ENCODE results near the gene NKAIN2.

Gene NKAIN2

GRCh38 chr6:124076336-124077048, 272.8 kb downstream of the NKAIN2 start:
- H4K20me1 ChIP-seq (ENCODE audit: insufficient read depth, low read length), result no peaks in the 10 kb centered on the region
- H3K9ac ChIP-seq (ENCODE audit: low read length), result no peak overlapping the region
- no peaks in the 10 kb centered on the region for H3K27me3 ChIP-seq (replicated peaks; ENCODE audit: insufficient read depth, low read length)
- H3K9me3 ChIP-seq (replicated peaks; ENCODE audit: insufficient read depth, low read length), result no peaks in the 10 kb centered on the region
- no peaks in the 10 kb centered on the region for H3K79me2 ChIP-seq (ENCODE audit: low read length)
- no peak overlapping the region for H3K4me2 ChIP-seq (ENCODE audit: low read depth, low read length)
- H2AFZ ChIP-seq (ENCODE audit: low read length), result no peak overlapping the region
- H3K36me3 ChIP-seq (replicated peaks; ENCODE audit: insufficient read depth, low read length), result no peaks in the 10 kb centered on the region
- no peak overlapping the region for H3K4me3 ChIP-seq (ENCODE audit: low read length)
- H3K9me2 ChIP-seq (replicated peaks; ENCODE audit: insufficient read depth, low read length), result no peaks in the 10 kb centered on the region
- H3F3A ChIP-seq (ENCODE audit: insufficient read depth, low read length), result no peaks in the 10 kb centered on the region
- H3K27ac ChIP-seq (ENCODE audit: low read length), result no peak overlapping the region
- H3K4me1 ChIP-seq (ENCODE audit: low read length), result no peaks in the 10 kb centered on the region
- TF ChIP-seq EZH2 (optimal IDR thresholded peaks at IDR 0.05; ENCODE audit: low read depth, low read length) (no peak), CTCF (IDR thresholded peaks at IDR 0.05; ENCODE audit: low read length) (no peak)
- no peak for DNase-seq

- Histone ChIP-seq H3K4me2 (ENCODE audit: low read depth, low read length) (no peak overlapping the region), H3K27ac (ENCODE audit: low read length) (no peak overlapping the region), H3K4me1 (ENCODE audit: low read length) (no peaks in the 10 kb centered on the region), H3K9me2 (replicated peaks; ENCODE audit: insufficient read depth, low read length) (no peaks in the 10 kb centered on the region), H2AFZ (ENCODE audit: low read length) (no peak overlapping the region), H3F3A (ENCODE audit: insufficient read depth, low read length) (no peaks in the 10 kb centered on the region), H4K20me1 (ENCODE audit: insufficient read depth, low read length) (no peaks in the 10 kb centered on the region), H3K79me2 (ENCODE audit: low read length) (no peaks in the 10 kb centered on the region), H3K9me3 (replicated peaks; ENCODE audit: insufficient read depth, low read length) (no peaks in the 10 kb centered on the region), H3K36me3 (replicated peaks; ENCODE audit: insufficient read depth, low read length) (no peaks in the 10 kb centered on the region), H3K4me3 (ENCODE audit: low read length) (no peak overlapping the region), H3K9ac (ENCODE audit: low read length) (no peak overlapping the region), H3K27me3 (replicated peaks; ENCODE audit: insufficient read depth, low read length) (no peaks in the 10 kb centered on the region)
- DNase-seq, result no peak
- no peak for TF ChIP-seq EZH2 (optimal IDR thresholded peaks at IDR 0.05; ENCODE audit: low read depth, low read length)
- TF ChIP-seq CTCF (IDR thresholded peaks at IDR 0.05; ENCODE audit: low read length), result no peak
- TF ChIP-seq EZH2phosphoT487 (IDR thresholded peaks at IDR 0.05; ENCODE audit: low read length), result no peak
Measured at GRCh38 chr6:124078169-124078568, 274.5 kb downstream of the NKAIN2 start.

GRCh38 chr6:124080483-124080882, 276.8 kb downstream of the NKAIN2 start:
- TF ChIP-seq CTCF (IDR thresholded peaks at IDR 0.05; ENCODE audit: low read length) (no peak), EZH2phosphoT487 (IDR thresholded peaks at IDR 0.05; ENCODE audit: low read length) (no peak), EZH2 (optimal IDR thresholded peaks at IDR 0.05; ENCODE audit: low read depth, low read length) (no peak)
- Histone ChIP-seq H3K4me2 (ENCODE audit: low read depth, low read length) (no peak overlapping the region), H3K9me3 (replicated peaks; ENCODE audit: insufficient read depth, low read length) (no peaks in the 10 kb centered on the region), H3K27ac (ENCODE audit: low read length) (no peak overlapping the region), H3K9me2 (replicated peaks; ENCODE audit: insufficient read depth, low read length) (no peaks in the 10 kb centered on the region), H3K36me3 (replicated peaks; ENCODE audit: insufficient read depth, low read length) (no peaks in the 10 kb centered on the region), H3K4me1 (ENCODE audit: low read length) (no peaks in the 10 kb centered on the region), H3K27me3 (replicated peaks; ENCODE audit: insufficient read depth, low read length) (no peaks in the 10 kb centered on the region), H3K9ac (ENCODE audit: low read length) (no peak overlapping the region), H3F3A (ENCODE audit: insufficient read depth, low read length) (no peaks in the 10 kb centered on the region), H3K4me3 (ENCODE audit: low read length) (no peak overlapping the region), H2AFZ (ENCODE audit: low read length) (no peak overlapping the region), H3K79me2 (ENCODE audit: low read length) (no peaks in the 10 kb centered on the region), H4K20me1 (ENCODE audit: insufficient read depth, low read length) (no peaks in the 10 kb centered on the region)
- no peak for DNase-seq
